BJ (cell line): ENCODE data around the gene HMOX2. TPM values are rescaled to one million over a fixed set of nuclear protein-coding genes. Genes with fewer than 3 reads are reported as not detected.

ENCODE experiments used
- CTCF ChIA-PET: fragments of 350-600 bp; formaldehyde crosslinking; extraction: SDS; loops from one replicate; lab custom pipeline; 2021; ENCODE audit warnings: antibody characterized with exemption, inconsistent platforms; lab: Yijun Ruan, JAX
- POLR2A ChIA-PET: fragments of 300-600 bp; sonication (Branson Sonifier 250); formaldehyde crosslinking; extraction: SDS; loops from one replicate; lab custom pipeline; 2021; ENCODE audit warnings: antibody characterized with exemption; lab: Charles Lee
- DNase-seq: peaks from one replicate; pipeline ENCODE4 v3.0.0-alpha.2; 2011; ENCODE audit warnings: low read depth
- H3K27me3 ChIP-seq: 2 replicates; pipeline ENCODE4 v1.6.0; 2011; ENCODE audit warnings: low read length; ENCODE audit not compliant: control insufficient read depth, insufficient read depth
- H3K36me3 ChIP-seq: 2 replicates; pipeline ENCODE4 v1.5.1; 2011; ENCODE audit warnings: low read length; ENCODE audit not compliant: control insufficient read depth, insufficient read depth
- H3K4me3 ChIP-seq: 2 replicates; pipeline ENCODE4 v1.5.1; 2011; ENCODE audit warnings: low read depth, mild to moderate bottlenecking, control low read depth, low read length
- polyA plus RNA-seq: library from polyadenylated mRNA; depleted of rRNA; stranded (reverse); fragments of >200 nt; gene quantifications from 2 replicates; pipeline ENCODE4 v1.2.3, GENCODE V29; 2011
- TF ChIP-seq, protein P1 (sequence below): IDR thresholded peaks from 2 replicates; pipeline ENCODE4 v1.5.1; 2011; ENCODE audit warnings: low read depth, mild to moderate bottlenecking, control low read depth, inconsistent platforms, low read length, moderate library complexity; ENCODE audit not compliant: insufficient read depth

The HMOX2 gene
- polyA plus RNA-seq, 1 experiment = 59.5 TPM

DNA sequence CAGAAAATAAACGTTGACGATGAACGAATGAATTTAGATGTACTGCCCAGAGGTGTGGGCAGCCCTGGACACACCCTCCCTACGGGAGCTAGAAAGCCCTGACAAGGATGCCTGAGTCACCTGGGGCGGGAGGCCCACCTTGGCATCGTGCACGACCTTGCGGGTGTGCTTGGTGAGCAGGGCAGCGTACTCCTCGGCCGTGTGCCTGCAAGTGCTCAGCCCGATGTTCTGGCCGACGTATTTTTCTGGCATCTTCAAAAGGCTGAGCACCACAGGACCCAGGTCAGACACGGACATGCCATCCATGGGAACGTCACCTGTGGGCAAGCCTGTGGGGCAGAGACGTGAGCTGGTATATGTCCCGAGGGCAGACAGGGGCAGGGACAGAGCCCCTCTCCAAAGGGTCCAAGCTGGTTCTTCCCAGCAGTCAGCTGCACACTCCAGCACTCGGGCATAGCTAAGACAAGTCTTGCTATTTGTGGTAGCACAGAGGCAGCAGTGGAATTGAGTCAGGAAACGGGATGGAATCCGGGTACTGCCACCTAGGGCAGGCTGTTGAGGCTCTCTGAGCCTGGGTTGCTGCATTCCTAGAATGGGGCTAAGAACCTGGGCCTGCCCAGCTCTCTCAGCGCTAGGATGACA lies 12.6 kb upstream of the HMOX2 start:
- no peak overlapping the region for H3K4me3 ChIP-seq
- H3K36me3 ChIP-seq = peaks cover 24% of the 10 kb centered on the region
- DNase-seq = no peak
- POLR2A ChIA-PET = interaction anchor here (0.6 kb wide), 1 partner anchor 44 kb away, joined by 3 read pairs; no protein-coding TSS in a partner anchor
- H3K27me3 ChIP-seq = no peaks in the 10 kb centered on the region
- CTCF ChIA-PET = interaction anchor here (0.5 to 2.0 kb wide), 4 partner anchors 42 to 960 kb away, joined by 3 to 4 read pairs (median 3); no protein-coding TSS in a partner anchor
- TF ChIP-seq, protein P1, sequence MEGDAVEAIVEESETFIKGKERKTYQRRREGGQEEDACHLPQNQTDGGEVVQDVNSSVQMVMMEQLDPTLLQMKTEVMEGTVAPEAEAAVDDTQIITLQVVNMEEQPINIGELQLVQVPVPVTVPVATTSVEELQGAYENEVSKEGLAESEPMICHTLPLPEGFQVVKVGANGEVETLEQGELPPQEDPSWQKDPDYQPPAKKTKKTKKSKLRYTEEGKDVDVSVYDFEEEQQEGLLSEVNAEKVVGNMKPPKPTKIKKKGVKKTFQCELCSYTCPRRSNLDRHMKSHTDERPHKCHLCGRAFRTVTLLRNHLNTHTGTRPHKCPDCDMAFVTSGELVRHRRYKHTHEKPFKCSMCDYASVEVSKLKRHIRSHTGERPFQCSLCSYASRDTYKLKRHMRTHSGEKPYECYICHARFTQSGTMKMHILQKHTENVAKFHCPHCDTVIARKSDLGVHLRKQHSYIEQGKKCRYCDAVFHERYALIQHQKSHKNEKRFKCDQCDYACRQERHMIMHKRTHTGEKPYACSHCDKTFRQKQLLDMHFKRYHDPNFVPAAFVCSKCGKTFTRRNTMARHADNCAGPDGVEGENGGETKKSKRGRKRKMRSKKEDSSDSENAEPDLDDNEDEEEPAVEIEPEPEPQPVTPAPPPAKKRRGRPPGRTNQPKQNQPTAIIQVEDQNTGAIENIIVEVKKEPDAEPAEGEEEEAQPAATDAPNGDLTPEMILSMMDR = no peak

- CTCF ChIA-PET = no interaction called here
- Histone ChIP-seq H3K36me3 (peaks cover 23% of the 10 kb centered on the region), H3K27me3 (no peaks in the 10 kb centered on the region), H3K4me3 (no peak overlapping the region)
- DNase-seq = no peak
- POLR2A ChIA-PET = no interaction called here
- TF ChIP-seq, protein P1 = no peak
Observed at GRCh38 chr16:4465977-4466779, 10.0 kb upstream of the HMOX2 start.

DNA sequence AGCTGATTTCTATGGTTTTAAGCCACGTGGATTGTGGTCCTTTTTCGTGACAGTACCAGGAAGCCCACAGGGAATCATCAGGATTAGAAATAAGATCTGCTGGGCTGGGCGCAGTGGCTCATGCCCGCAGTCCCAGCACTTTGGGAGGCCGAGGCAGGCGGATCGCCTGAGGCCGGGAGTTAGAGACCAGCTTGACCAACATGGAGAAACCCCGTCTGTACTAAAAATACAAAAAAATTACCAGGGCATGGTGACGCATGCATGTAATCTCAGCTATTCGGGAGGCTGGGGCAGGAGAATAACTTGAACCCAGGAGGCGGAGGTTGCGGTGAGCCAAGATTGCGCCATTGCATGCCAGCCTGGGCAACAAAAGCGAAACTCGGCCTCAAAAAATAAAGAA lies 8.3 kb upstream of the HMOX2 start:
- Histone ChIP-seq H3K27me3 (no peaks in the 10 kb centered on the region), H3K36me3 (peaks cover 19% of the 10 kb centered on the region), H3K4me3 (no peak overlapping the region)
- TF ChIP-seq, protein P1 = no peak
- ChIA-PET POLR2A (no interaction called here), CTCF (interaction anchor here (1.2 kb wide), 1 partner anchor 37 kb away, joined by 3 read pairs; no protein-coding TSS in a partner anchor)
- DNase-seq = no peak

GRCh38 chr16:4468972-4469371 lies 7.2 kb upstream of the HMOX2 start:
- CTCF ChIA-PET = interaction anchor here (0.6 to 1.2 kb wide), 2 partner anchors 9 to 42 kb away, joined by 3 read pairs; no protein-coding TSS in a partner anchor
- DNase-seq = no peak

More at GRCh38 chr16:4468972-4469371, 7.2 kb upstream of the HMOX2 start:
- Histone ChIP-seq H3K27me3 (no peaks in the 10 kb centered on the region), H3K4me3 (no peak overlapping the region), H3K36me3 (peaks cover 13% of the 10 kb centered on the region)
- TF ChIP-seq, protein P1 = no peak
- POLR2A ChIA-PET = interaction anchor here (0.6 kb wide), 1 partner anchor 37 kb away, joined by 4 read pairs; no protein-coding TSS in a partner anchor
